HG03135 (cell line): Measurements from ENCODE around the gene BUB1B.

Experiments
- ATAC-seq: cut with Tn5 transposase; IDR thresholded peaks from one replicate; pipeline ENCODE4 v1.9.1; 2021; ENCODE audit warnings: mild to moderate bottlenecking, moderate library complexity; ENCODE audit not compliant: unreplicated experiment

The BUB1B gene

GRCh38 chr15:40239693-40240618 lies 79.1 kb downstream of the BUB1B start:
- ATAC-seq, result no peak

- ATAC-seq, result no peak
These were observed 79.9 kb downstream of the BUB1B start for GRCh38 chr15:40240619-40241221.

- ATAC-seq, result no peak
These were observed 80.7 kb downstream of the BUB1B start for GRCh38 chr15:40241269-40242212.

GRCh38 chr15:40242213-40242599 lies 81.3 kb downstream of the BUB1B start:
- ATAC-seq, result no peak

- ATAC-seq, result no peak
These were observed 81.7 kb downstream of the BUB1B start for GRCh38 chr15:40242601-40243000.

GRCh38 chr15:40243126-40243810 lies 82.4 kb downstream of the BUB1B start:
- no peak for ATAC-seq

- ATAC-seq, result no peak
These were observed 84.2 kb downstream of the BUB1B start for GRCh38 chr15:40244961-40245523.

GRCh38 chr15:40245666-40246450 lies 85.0 kb downstream of the BUB1B start:
- no peak for ATAC-seq

- ATAC-seq, result no peak
These were observed 85.8 kb downstream of the BUB1B start for GRCh38 chr15:40246496-40247280.

GRCh38 chr15:40247406-40247971 lies 86.6 kb downstream of the BUB1B start:
- ATAC-seq, result no peak

- no peak for ATAC-seq
These were observed 87.3 kb downstream of the BUB1B start for GRCh38 chr15:40248006-40248783.

GRCh38 chr15:40249477-40250303 lies 88.8 kb downstream of the BUB1B start:
- no peak for ATAC-seq

- ATAC-seq, result no peak
These were observed 89.4 kb downstream of the BUB1B start for GRCh38 chr15:40250304-40250656.

- ATAC-seq, result no peak
These were observed 90.1 kb downstream of the BUB1B start for GRCh38 chr15:40250771-40251483.

- ATAC-seq, result no peak
These were observed 90.7 kb downstream of the BUB1B start for GRCh38 chr15:40251486-40252140.

- no peak for ATAC-seq
These were observed 91.2 kb downstream of the BUB1B start for GRCh38 chr15:40252141-40252437.
